HL-60 (cell line): ENCODE measurements around the gene PTCD1.

ENCODE experiments used
- GABPA ChIP-seq: IDR thresholded peaks from 2 replicates; pipeline ENCODE4 v1.6.1; 2012; ENCODE audit warnings: low read depth
- POLR2AphosphoS5 ChIP-seq: IDR thresholded peaks from 2 replicates; pipeline ENCODE4 v1.6.1; 2012; ENCODE audit warnings: low read depth
- REST ChIP-seq: IDR thresholded peaks from 2 replicates; pipeline ENCODE4 v1.6.1; 2012; ENCODE audit warnings: low read depth; ENCODE audit not compliant: insufficient replicate concordance
- TF ChIP-seq, protein P1 (sequence below): IDR thresholded peaks from one replicate; pipeline ENCODE4 v1.5.1; 2011; ENCODE audit warnings: low read length, control low read depth, inconsistent platforms; ENCODE audit not compliant: insufficient read depth

GRCh38 chr7:99402854-99403253 lies 35.7 kb downstream of the PTCD1 start:
- TF ChIP-seq, protein P1, sequence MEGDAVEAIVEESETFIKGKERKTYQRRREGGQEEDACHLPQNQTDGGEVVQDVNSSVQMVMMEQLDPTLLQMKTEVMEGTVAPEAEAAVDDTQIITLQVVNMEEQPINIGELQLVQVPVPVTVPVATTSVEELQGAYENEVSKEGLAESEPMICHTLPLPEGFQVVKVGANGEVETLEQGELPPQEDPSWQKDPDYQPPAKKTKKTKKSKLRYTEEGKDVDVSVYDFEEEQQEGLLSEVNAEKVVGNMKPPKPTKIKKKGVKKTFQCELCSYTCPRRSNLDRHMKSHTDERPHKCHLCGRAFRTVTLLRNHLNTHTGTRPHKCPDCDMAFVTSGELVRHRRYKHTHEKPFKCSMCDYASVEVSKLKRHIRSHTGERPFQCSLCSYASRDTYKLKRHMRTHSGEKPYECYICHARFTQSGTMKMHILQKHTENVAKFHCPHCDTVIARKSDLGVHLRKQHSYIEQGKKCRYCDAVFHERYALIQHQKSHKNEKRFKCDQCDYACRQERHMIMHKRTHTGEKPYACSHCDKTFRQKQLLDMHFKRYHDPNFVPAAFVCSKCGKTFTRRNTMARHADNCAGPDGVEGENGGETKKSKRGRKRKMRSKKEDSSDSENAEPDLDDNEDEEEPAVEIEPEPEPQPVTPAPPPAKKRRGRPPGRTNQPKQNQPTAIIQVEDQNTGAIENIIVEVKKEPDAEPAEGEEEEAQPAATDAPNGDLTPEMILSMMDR, result no peak
- TF ChIP-seq POLR2AphosphoS5 (no peak), REST (no peak), GABPA (no peak)
